ENCODE data around the gene BBIP1. TPM values are rescaled to one million over a fixed set of nuclear protein-coding genes. Genes with fewer than 3 reads are reported as not detected.
"Not testable (repeated sequence)": the region's sequence is repeated elsewhere in the genome, so short reads cannot be mapped to it uniquely, and the experiment has no call there.

The BBIP1 gene
- total and polyA plus RNA-seq, 3 donors from 2014 or later, result 41.8 to 202 (median 57.7) TPM

DNA sequence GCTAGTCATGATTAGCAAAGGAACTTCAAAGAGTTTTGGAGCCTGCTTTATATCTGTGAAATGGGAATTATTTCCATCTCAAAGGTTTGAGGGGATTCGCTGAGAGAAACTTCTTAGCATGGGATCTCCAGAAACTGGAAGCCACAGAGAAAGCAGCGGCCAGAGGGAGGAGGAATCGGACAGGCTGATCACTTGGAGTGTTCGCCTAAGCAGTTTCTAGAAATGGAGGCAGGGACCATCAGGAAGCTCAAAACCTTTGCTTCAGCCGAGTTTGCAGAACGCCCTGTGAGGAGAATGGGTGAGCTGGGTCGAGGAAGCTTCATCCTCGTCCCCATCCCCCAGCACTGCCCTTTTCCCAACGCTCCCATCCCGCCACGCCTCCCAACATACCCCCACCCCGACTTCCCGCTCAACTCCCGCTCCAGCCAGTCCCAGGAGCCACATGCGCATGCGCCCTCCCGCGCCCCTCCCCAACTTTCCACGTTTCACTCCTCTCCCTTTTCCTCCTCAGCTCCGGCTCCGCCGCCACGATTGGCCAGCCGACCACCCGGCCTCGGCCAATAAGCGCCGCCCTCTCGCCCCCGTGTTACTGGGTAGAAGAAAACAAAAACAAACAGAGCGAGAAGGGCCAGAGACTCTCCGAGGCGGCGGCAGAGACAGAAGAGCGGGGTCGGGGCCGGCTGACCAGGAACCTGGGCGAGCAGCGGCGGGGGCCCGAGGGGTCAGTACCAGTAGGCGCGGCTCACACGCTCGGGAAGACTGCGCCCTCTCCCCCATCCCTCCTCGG, 47.5 kb downstream of the BBIP1 start, which contains the start of gene PDCD4:
PDCD4 (plus strand) TSS at position 631 of the 787 bp plus-strand sequence. CDS start 4,100 bp downstream, outside the sequence.
- 1% methylated on average over 37 to 41 of the region's 47 CpGs for WGBS, 2 donors
- peak within 1 kb of the TSS; percentile 87 to 98 for H3K27ac ChIP-seq
- H3K27me3 ChIP-seq, result no peaks in the 10 kb centered on the region
- intact Hi-C loops (cut with DNase I; ENCODE audit: low total_unique reads), result loop anchor here (10.0 kb wide), 1 partner anchor 67 kb away; no protein-coding TSS in a partner anchor
- TF ChIP-seq, protein P1, sequence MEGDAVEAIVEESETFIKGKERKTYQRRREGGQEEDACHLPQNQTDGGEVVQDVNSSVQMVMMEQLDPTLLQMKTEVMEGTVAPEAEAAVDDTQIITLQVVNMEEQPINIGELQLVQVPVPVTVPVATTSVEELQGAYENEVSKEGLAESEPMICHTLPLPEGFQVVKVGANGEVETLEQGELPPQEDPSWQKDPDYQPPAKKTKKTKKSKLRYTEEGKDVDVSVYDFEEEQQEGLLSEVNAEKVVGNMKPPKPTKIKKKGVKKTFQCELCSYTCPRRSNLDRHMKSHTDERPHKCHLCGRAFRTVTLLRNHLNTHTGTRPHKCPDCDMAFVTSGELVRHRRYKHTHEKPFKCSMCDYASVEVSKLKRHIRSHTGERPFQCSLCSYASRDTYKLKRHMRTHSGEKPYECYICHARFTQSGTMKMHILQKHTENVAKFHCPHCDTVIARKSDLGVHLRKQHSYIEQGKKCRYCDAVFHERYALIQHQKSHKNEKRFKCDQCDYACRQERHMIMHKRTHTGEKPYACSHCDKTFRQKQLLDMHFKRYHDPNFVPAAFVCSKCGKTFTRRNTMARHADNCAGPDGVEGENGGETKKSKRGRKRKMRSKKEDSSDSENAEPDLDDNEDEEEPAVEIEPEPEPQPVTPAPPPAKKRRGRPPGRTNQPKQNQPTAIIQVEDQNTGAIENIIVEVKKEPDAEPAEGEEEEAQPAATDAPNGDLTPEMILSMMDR (IDR thresholded peaks at IDR 0.05), result no peak
- TF ChIP-seq POLR2A (IDR thresholded peaks at IDR 0.05), result peak; percentile 81
- peak within 1 kb of the TSS; percentile 74 to 97 for H3K4me3 ChIP-seq
- no peaks in the 10 kb centered on the region for H3K9me3 ChIP-seq
- DNase-seq, result peak; percentile 99
- no peaks in the 10 kb centered on the region for H3K36me3 ChIP-seq (ENCODE audit: low read depth, missing control alignments)
- peaks cover 39% of the 10 kb centered on the region for H3K4me1 ChIP-seq

DNA sequence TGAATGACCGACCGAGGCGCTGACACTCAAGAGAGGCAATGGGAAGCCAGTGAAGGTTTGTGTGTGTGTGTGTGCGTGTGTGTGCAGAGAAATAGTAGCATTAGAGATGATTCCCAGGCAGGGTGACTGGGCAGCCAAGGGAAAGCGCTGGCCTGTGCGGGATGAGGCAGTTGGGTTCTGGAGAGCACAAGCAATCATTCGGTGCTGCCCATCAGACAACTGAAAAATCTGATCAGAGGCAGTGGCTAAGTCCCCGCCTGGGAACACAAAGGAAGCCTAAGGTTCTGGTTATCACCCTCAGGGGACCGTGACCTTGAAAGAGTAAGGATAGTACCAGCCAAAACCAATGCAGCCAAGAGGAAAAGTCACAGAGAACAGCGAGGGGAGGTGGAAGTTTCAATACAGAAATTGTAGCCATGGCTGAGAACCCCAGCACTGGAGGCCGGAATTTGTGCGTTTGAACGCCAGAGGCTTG, 48.1 kb downstream of the BBIP1 start:
- DNase-seq, result peak; percentile 52
- H3K27ac ChIP-seq, result peak overlapping the region; percentile 87 to 98
- no peaks in the 10 kb centered on the region for H3K36me3 ChIP-seq (ENCODE audit: low read depth, missing control alignments)
- intact Hi-C loops (cut with DNase I; ENCODE audit: low total_unique reads), result loop anchor here (10.0 kb wide), 1 partner anchor 66 kb away; no protein-coding TSS in a partner anchor
- WGBS, 2 donors, result 13 to 23% methylated on average over 13 of the region's 13 CpGs
- no peaks in the 10 kb centered on the region for H3K27me3 ChIP-seq
- no peak for TF ChIP-seq POLR2A (IDR thresholded peaks at IDR 0.05)
- TF ChIP-seq, protein P1 (IDR thresholded peaks at IDR 0.05), result no peak
- peaks cover 44% of the 10 kb centered on the region for H3K4me1 ChIP-seq
- peak overlapping the region; percentile 74 to 97 for H3K4me3 ChIP-seq
- no peaks in the 10 kb centered on the region for H3K9me3 ChIP-seq

DNA sequence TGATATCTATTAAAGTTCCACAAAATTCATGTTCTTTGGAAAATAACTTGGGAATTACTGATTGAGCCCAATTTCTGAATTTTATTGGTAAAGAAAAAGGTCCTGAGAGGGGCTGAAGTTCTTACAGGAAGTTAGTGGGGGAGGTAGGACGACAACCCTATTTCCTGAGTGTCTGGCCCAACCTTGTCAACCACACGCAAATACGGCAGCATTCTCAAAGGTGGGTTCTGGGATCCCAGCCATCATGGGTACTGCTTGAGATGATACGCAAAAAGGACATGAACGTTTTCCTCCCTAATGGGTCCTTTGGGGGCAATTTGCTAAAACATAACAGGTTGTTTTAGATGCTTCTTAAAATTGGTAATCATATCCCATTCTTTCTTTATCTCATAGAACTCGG, 50.0 kb downstream of the BBIP1 start:
- no peak overlapping the region for H3K4me3 ChIP-seq
- no peak for DNase-seq
- H3K27me3 ChIP-seq, result no peaks in the 10 kb centered on the region
- H3K36me3 ChIP-seq (ENCODE audit: low read depth, missing control alignments), result no peaks in the 10 kb centered on the region
- H3K4me1 ChIP-seq, result peaks cover 58% of the 10 kb centered on the region
- TF ChIP-seq, protein P1 (IDR thresholded peaks at IDR 0.05), result no peak
- TF ChIP-seq POLR2A (IDR thresholded peaks at IDR 0.05), result no peak
- peak overlapping the region in 1 of 2 donors; percentile 77 for H3K27ac ChIP-seq
- intact Hi-C loops (cut with DNase I; ENCODE audit: low total_unique reads), result no loop called here
- H3K9me3 ChIP-seq, result no peaks in the 10 kb centered on the region
- 53 to 61% methylated on average over 6 of the region's 6 CpGs for WGBS, 2 donors

DNA sequence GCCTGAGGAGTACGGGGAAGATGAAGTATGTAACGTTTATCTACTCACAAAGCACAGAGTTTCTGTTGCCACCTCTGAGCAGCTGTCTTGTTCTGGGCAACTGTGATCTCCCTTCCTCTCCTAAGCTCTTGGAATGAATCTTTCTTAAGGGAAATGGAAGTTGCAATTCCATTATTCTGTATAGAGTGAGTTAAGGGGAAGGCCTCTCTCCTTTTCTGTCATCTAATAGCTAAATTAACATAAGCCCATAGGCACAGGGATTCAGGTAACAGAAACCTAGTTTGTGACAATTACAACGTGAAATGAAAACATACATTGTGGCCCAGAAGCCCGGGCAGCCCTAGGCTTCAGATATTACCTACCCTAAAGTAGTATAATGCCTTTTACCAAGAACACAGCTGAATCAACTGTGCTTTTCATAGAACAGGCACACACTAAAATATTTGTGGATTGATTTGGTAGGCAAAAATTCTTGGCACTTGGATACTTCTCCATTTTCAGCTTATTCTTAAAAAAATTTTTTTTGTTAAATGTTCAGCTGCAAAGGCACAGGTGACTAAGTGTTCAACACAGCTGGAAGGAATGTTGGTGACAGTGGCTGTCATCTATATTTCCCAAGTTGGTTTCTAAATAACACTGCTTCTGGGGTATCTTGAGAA, 51.0 kb downstream of the BBIP1 start:
- Histone ChIP-seq H3K36me3 (ENCODE audit: low read depth, missing control alignments) (no peaks in the 10 kb centered on the region), H3K4me3 (no peak overlapping the region), H3K27ac (peak overlapping the region; percentile 52 to 77), H3K9me3 (no peaks in the 10 kb centered on the region), H3K27me3 (no peaks in the 10 kb centered on the region), H3K4me1 (peaks cover 58% of the 10 kb centered on the region)
- 44 to 54% methylated on average over 4 of the region's 4 CpGs for WGBS, 2 donors
- no peak for DNase-seq
- intact Hi-C loops (cut with DNase I; ENCODE audit: low total_unique reads), result no loop called here
- no peak for TF ChIP-seq POLR2A (IDR thresholded peaks at IDR 0.05)
- TF ChIP-seq, protein P1 (IDR thresholded peaks at IDR 0.05), result no peak

DNA sequence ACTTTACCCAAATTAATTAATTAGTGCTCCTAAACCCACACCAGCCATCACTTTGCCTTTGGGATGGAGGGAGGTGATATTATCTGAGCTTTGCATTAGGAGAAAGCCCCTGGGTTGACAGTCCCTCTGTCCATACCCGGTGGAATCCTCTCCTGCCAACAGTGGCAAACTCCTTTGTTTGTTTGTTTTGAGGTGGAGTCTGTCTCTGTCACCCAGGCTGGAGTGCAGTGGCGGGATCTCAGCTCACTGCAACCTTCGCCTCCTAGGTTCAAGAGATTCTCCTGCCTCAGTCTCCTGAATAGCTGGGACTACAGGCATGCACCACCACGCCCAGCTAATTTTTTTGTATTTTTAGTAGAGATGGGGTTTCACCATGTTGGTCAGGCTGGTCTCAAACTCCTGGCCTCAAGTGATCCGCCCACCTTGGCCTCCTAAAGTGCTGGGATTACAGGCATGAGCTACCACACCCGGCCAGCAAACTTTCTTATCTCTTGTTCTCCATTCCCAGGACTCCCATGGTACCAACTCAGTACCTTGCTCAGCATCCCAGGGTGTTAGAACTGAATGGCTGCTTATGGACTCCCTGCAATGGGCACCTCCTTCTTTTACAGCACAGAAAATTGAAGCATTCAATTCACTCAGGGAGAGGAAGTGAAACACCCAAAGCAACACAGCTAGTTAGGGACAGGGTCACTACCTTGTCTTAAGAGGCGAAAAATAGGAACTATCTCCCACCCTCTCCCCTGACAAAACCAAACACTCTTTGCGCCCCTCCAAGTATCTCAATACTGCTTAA, 51.8 kb downstream of the BBIP1 start:
- DNase-seq; H3K9me3 ChIP-seq; H3K4me3 ChIP-seq; H3K36me3 ChIP-seq (ENCODE audit: low read depth, missing control alignments); intact Hi-C loops (cut with DNase I; ENCODE audit: low total_unique reads); H3K27me3 ChIP-seq: not testable (repeated sequence)
- peak overlapping the region; percentile 52 to 77 for H3K27ac ChIP-seq
- H3K4me1 ChIP-seq, result peaks cover 58% of the 10 kb centered on the region
- 84 to 86% methylated on average over 7 to 8 of the region's 8 CpGs for WGBS, 2 donors
